H1 (cell line): ENCODE data around the gene DNMT3L. TPM values are rescaled to one million over a fixed set of nuclear protein-coding genes. Genes with fewer than 3 reads are reported as not detected.

ENCODE experiments used
- CTCF ChIA-PET: fragments of 300-600 bp; sonication (Branson Sonifier 250); formaldehyde crosslinking; loops from one replicate; lab custom pipeline; 2021; ENCODE audit not compliant: partially characterized antibody; lab: Charles Lee
- POLR2A ChIA-PET: fragments of 300-600 bp; sonication (Branson Sonifier 250); formaldehyde crosslinking; loops from one replicate; lab custom pipeline; 2021; ENCODE audit warnings: inconsistent platforms; ENCODE audit not compliant: partially characterized antibody; lab: Charles Lee
- DNase-seq, 2 experiments: peaks; one replicate each; pipeline versions ENCODE4 v3.0.0 to v3.0.0-alpha.2; 2010 to 2022; ENCODE audit warnings: low spot score in 2 of 2, low read depth in 1 of 2, mixed read lengths in 1 of 2
- FAIRE-seq: peaks from 2 replicates; lab custom pipeline; 2011; peaks lifted over from hg19 to GRCh38; lab: Jason Lieb, UNC
- H2AFZ ChIP-seq: 2 replicates; pipeline ENCODE4 v1.8.1; 2012; ENCODE audit warnings: low read length, inconsistent platforms
- H2AK5ac ChIP-seq: 2 replicates; pipeline ENCODE4 v1.6.1; 2013; ENCODE audit warnings: low read depth, low read length
- H2BK120ac ChIP-seq: replicated peaks from 2 replicates; pipeline ENCODE3; 2013; ENCODE audit warnings: low read depth, low read length, inconsistent platforms
- H2BK12ac ChIP-seq: 2 replicates; pipeline ENCODE4 v1.6.1; 2013; ENCODE audit warnings: low read depth, low read length
- H2BK15ac ChIP-seq: 2 replicates; pipeline ENCODE4 v1.6.1; 2013; ENCODE audit warnings: low read length
- H2BK20ac ChIP-seq: 2 replicates; pipeline ENCODE4 v1.6.1; 2013; ENCODE audit warnings: low read length
- H2BK5ac ChIP-seq: 2 replicates; pipeline ENCODE4 v1.6.1; 2013; ENCODE audit warnings: low read depth, low read length
- H3K14ac ChIP-seq: 2 replicates; pipeline ENCODE4 v1.6.1; 2013; ENCODE audit warnings: inconsistent platforms; ENCODE audit not compliant: insufficient read length
- H3K18ac ChIP-seq: 2 replicates; pipeline ENCODE4 v1.6.1; 2013; ENCODE audit warnings: low read length; ENCODE audit errors: extremely low read depth
- H3K23ac ChIP-seq: 2 replicates; pipeline ENCODE4 v1.6.1; 2013; ENCODE audit warnings: inconsistent platforms; ENCODE audit not compliant: insufficient read length
- H3K23me2 ChIP-seq: 2 replicates; pipeline ENCODE4 v1.6.1; 2013; ENCODE audit warnings: low read depth, low read length
- H3K27ac ChIP-seq: 2 replicates; pipeline ENCODE4 v1.6.1; 2011; ENCODE audit warnings: low read depth, low read length, inconsistent platforms
- H3K27me3 ChIP-seq, 4 experiments: replicated peaks in 1 of 4; 1 replicate in 1 of 4; 2 replicates in 3 of 4; pipeline versions ENCODE4 v1.6.1 to v1.8.1; 2011 to 2013; ENCODE audit warnings: low read length in 3 of 4, mild to moderate bottlenecking in 3 of 4, inconsistent platforms in 2 of 4, mixed read lengths in 2 of 4, moderate library complexity in 1 of 4; ENCODE audit not compliant: control insufficient read depth in 3 of 4, insufficient read depth in 3 of 4; ENCODE audit errors: extremely low read depth in 1 of 4
- H3K36me3 ChIP-seq, 4 experiments: 2 replicates each; pipeline versions ENCODE4 v1.6.1 to v1.8.1; 2011 to 2013; ENCODE audit warnings: mild to moderate bottlenecking in 4 of 4, low read length in 3 of 4, moderate library complexity in 2 of 4, control low read depth in 1 of 4, inconsistent platforms in 1 of 4; ENCODE audit not compliant: insufficient read depth in 4 of 4, control insufficient read depth in 2 of 4
- H3K4ac ChIP-seq: replicated peaks from 2 replicates; pipeline ENCODE3; 2013; ENCODE audit warnings: low read length, low read depth, mixed read lengths, inconsistent platforms; ENCODE audit not compliant: insufficient read length
- H3K4me1 ChIP-seq, 4 experiments: replicated peaks in 1 of 4; 1 replicate in 1 of 4; 2 replicates in 3 of 4; pipeline versions ENCODE4 v1.6.1 to v1.8.1; 2011 to 2013; ENCODE audit warnings: low read length in 3 of 4, inconsistent platforms in 2 of 4, mixed read lengths in 1 of 4; ENCODE audit not compliant: insufficient read depth in 4 of 4, control insufficient read depth in 3 of 4
- H3K4me2 ChIP-seq, 2 experiments: 2 replicates each; pipeline versions ENCODE4 v1.6.1 to v1.8.1; 2011 to 2013; ENCODE audit warnings: low read depth in 2 of 2, low read length in 2 of 2, control low read depth in 1 of 2, inconsistent platforms in 1 of 2, mild to moderate bottlenecking in 1 of 2; ENCODE audit not compliant: insufficient read depth in 1 of 2
- H3K4me3 ChIP-seq, 4 experiments: fragments of 200-600, 300-600 bp in 1 of 4; sonication (generic), shearing (Covaris generic), sonication (Bioruptor Twin) in 1 of 4; 2 replicates each; pipeline versions ENCODE4 v1.5.1 to v1.8.1; 2011 to 2016; ENCODE audit warnings: low read length in 4 of 4, low read depth in 3 of 4, control low read depth in 2 of 4, inconsistent platforms in 2 of 4, mild to moderate bottlenecking in 2 of 4, mixed read lengths in 1 of 4, moderate library complexity in 1 of 4; ENCODE audit not compliant: insufficient read depth in 2 of 4; ENCODE audit errors: extremely low read depth in 1 of 4
- H3K56ac ChIP-seq: replicated peaks from 2 replicates; pipeline ENCODE3; 2013; ENCODE audit warnings: low read depth, mild to moderate bottlenecking, mixed read lengths, low read length, inconsistent platforms; ENCODE audit not compliant: insufficient read length
- H3K79me1 ChIP-seq: 2 replicates; pipeline ENCODE4 v1.6.1; 2013; ENCODE audit warnings: low read depth, low read length, control low read depth
- H3K79me2 ChIP-seq, 2 experiments: 2 replicates each; pipeline versions ENCODE4 v1.6.1 to v1.8.1; 2012 to 2013; ENCODE audit warnings: low read length in 2 of 2, mild to moderate bottlenecking in 2 of 2, inconsistent platforms in 1 of 2; ENCODE audit not compliant: insufficient read depth in 2 of 2, control insufficient read depth in 1 of 2
- H3K9ac ChIP-seq, 4 experiments: replicated peaks in 1 of 4; 1 replicate in 1 of 4; 2 replicates in 3 of 4; pipeline versions ENCODE4 v1.6.1 to v1.8.1; 2011 to 2013; ENCODE audit warnings: low read depth in 3 of 4, low read length in 3 of 4, control low read depth in 2 of 4, mild to moderate bottlenecking in 2 of 4, moderate library complexity in 2 of 4, inconsistent platforms in 1 of 4; ENCODE audit errors: extremely low read depth in 1 of 4
- H3K9me3 ChIP-seq, 2 experiments: 2 replicates each; pipeline versions ENCODE4 v1.6.1 to v1.8.1; 2012 to 2013; ENCODE audit warnings: mild to moderate bottlenecking in 2 of 2, moderate library complexity in 2 of 2, control low read depth in 1 of 2, inconsistent platforms in 1 of 2, low read depth in 1 of 2, low read length in 1 of 2, mixed read lengths in 1 of 2; ENCODE audit not compliant: insufficient read depth in 2 of 2
- H4K20me1 ChIP-seq, 2 experiments: replicated peaks in 1 of 2; 2 replicates each; pipeline versions ENCODE3 to v1.8.1; 2011 to 2013; ENCODE audit warnings: inconsistent platforms in 2 of 2, low read length in 2 of 2, mild to moderate bottlenecking in 1 of 2; ENCODE audit not compliant: insufficient read depth in 2 of 2, control insufficient read depth in 1 of 2
- H4K5ac ChIP-seq: 2 replicates; pipeline ENCODE4 v1.6.1; 2013; ENCODE audit warnings: low read length, low read depth, mixed read lengths, inconsistent platforms; ENCODE audit not compliant: insufficient read length
- H4K8ac ChIP-seq: 2 replicates; pipeline ENCODE4 v1.8.0; 2013; ENCODE audit warnings: mild to moderate bottlenecking, moderate library complexity, low read length, inconsistent platforms; ENCODE audit not compliant: insufficient read depth; ENCODE audit errors: extremely low read depth
- H4K91ac ChIP-seq: replicated peaks from 2 replicates; pipeline ENCODE3; 2013; ENCODE audit warnings: low read length, mixed read lengths, inconsistent platforms; ENCODE audit not compliant: insufficient read length
- HDAC6 ChIP-seq: IDR thresholded peaks from one replicate; pipeline ENCODE4 v1.7.1; 2012; ENCODE audit warnings: low read depth, mild to moderate bottlenecking, inconsistent platforms, low read length, moderate library complexity
- KDM5A ChIP-seq: fragments of 200-600 bp; IDR thresholded peaks from 2 replicates; pipeline ENCODE4 v1.7.1; 2012; ENCODE audit warnings: mild to moderate bottlenecking, low read length, inconsistent platforms, mixed read lengths
- WGBS, 2 experiments: shearing (Covaris generic) in 1 of 2; methylation state at CpG; one replicate each; pipeline versions ENCODE4 v1.1.6 to v1.1.7; 2013 to 2015; ENCODE audit warnings: low lambda C conversion rate in 2 of 2, mixed read lengths in 2 of 2, inconsistent platforms in 1 of 2, low coverage in 1 of 2, missing lambda C conversion rate in 1 of 2; ENCODE audit not compliant: insufficient replicate concordance in 2 of 2, insufficient coverage in 1 of 2, insufficient read length in 1 of 2; ENCODE audit errors: extremely low coverage in 1 of 2, missing lambda C conversion rate in 1 of 2; 5-methylcytosine and 5-hydroxymethylcytosine counted together
- polyA plus RNA-seq, 7 experiments: library from polyadenylated mRNA; depleted of rRNA in 3 of 7; stranded (reverse) in 5 of 7; unstranded in 2 of 7; fragments of >200 nt in 5 of 7; fragments of 200-250 nt in 2 of 7; gene quantifications; 1 replicate in 5 of 7; 2 replicates in 1 of 7; 4 replicates in 1 of 7; pipeline versions ENCODE4 v1.2.1 to v1.2.3, GENCODE V29; 2011 to 2013; ENCODE audit warnings: missing spikeins in 2 of 7, mixed read lengths in 2 of 7
- total RNA-seq: library from RNA; stranded (reverse); fragmentation: NEBNext Ultra II Directional; extraction: Animal tissue kit (Norgen Biotek cat#: 25700); gene quantifications from 2 replicates; pipeline ENCODE4 v1.2.1, GENCODE V29; 2021

DNMT3L gene
- total and polyA plus RNA-seq, 2 of the 8 experiments (the other 6 are each of a cell fraction or from before 2014, with no cell fraction given) = 0.06 TPM; not detected in 1

DNA sequence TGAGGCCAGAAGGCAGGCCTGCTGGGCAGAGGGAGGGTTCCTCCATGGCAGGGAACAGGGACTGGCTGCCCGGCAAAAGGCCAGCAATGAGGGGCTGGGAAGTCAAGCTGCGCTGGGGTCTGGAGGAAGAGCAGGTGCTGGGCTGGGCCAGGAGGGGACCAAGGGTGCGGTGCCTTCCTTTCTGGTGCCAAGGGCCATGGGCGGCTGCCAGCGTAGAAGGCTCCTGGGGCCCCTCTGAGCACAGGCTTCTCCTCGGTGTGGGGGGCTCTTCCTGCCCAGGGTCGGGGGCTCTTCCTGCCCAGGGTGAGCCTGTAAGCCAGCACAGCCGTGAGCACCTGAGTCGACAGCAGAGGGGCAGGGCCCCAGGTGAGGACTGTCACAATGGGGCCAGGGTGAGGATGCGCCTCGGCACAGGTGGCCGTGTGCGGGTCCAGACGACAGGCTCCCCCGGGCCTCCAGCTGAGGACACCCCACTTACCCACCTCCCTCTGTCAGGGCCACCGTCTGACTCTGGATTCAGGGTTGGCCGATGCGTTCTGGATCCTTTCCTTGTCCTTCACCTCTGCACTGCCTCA lies 10.7 kb upstream of the DNMT3L start:
- ChIA-PET POLR2A (no interaction called here), CTCF (interaction anchor here (1.7 kb wide), 1 partner anchor 25 kb away, joined by 7 read pairs; no protein-coding TSS in a partner anchor)
- H2AFZ ChIP-seq = peak overlapping the region; percentile 22; the same call in 1 of the 2 replicates
- no peak overlapping the region for H2BK120ac ChIP-seq
- H4K5ac ChIP-seq = no peak overlapping the region
- H3K9ac ChIP-seq = no peak overlapping the region
- H3K27ac ChIP-seq = no peak overlapping the region
- no peak overlapping the region for H2BK15ac ChIP-seq
- H2BK20ac ChIP-seq = no peak overlapping the region
- no peaks in the 10 kb centered on the region for H3K27me3 ChIP-seq
- H3K9me3 ChIP-seq = no peaks in the 10 kb centered on the region
- H3K23ac ChIP-seq = no peak overlapping the region
- no peaks in the 10 kb centered on the region for H3K36me3 ChIP-seq
- H3K56ac ChIP-seq = no peak overlapping the region
- no peak overlapping the region for H3K18ac ChIP-seq
- 89% methylated on average over 18 of the region's 18 CpGs; no CpG with 5 or more reads in 1 of the 2 experiments for WGBS, 2 experiments
- H2BK12ac ChIP-seq = no peak overlapping the region
- no peak overlapping the region for H3K4ac ChIP-seq
- no peak overlapping the region for H2BK5ac ChIP-seq
- FAIRE-seq (no peak), DNase-seq (no peak)
- peak overlapping the region; percentile 19 for H4K91ac ChIP-seq
- H3K79me1 ChIP-seq = no peaks in the 10 kb centered on the region
- H3K14ac ChIP-seq = no peak overlapping the region
- H2AK5ac ChIP-seq = no peak overlapping the region
- peak overlapping the region; percentile 57; the same call in 1 of the 2 replicates for H4K8ac ChIP-seq
- no peak overlapping the region for H3K4me3 ChIP-seq
- no peaks in the 10 kb centered on the region; the same call in 1 of the 2 replicates for H3K23me2 ChIP-seq
- no peaks in the 10 kb centered on the region; a peak in 2 of 7 replicates for H3K4me1 ChIP-seq
- H3K4me2 ChIP-seq = no peak overlapping the region
- H3K79me2 ChIP-seq = no peaks in the 10 kb centered on the region
- no peaks in the 10 kb centered on the region for H4K20me1 ChIP-seq
- no peak for TF ChIP-seq HDAC6
- no peak for TF ChIP-seq KDM5A
